ENCODE measurements around the gene RASSF8.

The RASSF8 gene

GRCh38 chr12:26062006-26062405, 103.5 kb downstream of the RASSF8 start:
- no peak for DNase-seq (ENCODE audit: low read depth)

DNA sequence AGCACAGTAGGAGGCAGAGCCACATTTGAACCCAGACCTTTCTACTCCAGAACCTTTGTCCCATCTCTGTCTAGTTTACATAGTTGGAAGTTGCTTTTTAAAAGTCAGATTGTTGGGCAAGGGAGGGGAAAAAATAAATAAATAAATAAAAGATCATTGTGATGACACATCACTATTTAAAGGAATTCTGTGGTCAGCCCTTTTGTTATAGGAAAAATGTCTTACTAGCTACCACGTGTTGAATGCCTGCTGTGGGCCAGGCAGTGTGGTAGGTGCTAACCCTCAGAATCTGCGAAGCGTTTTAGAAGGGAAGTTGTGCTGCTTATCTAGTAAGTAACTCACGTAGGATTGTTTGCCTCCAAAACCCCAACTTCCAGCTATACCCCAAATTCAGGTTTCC, 104.1 kb downstream of the RASSF8 start:
- DNase-seq (ENCODE audit: low read depth): no peak

DNA sequence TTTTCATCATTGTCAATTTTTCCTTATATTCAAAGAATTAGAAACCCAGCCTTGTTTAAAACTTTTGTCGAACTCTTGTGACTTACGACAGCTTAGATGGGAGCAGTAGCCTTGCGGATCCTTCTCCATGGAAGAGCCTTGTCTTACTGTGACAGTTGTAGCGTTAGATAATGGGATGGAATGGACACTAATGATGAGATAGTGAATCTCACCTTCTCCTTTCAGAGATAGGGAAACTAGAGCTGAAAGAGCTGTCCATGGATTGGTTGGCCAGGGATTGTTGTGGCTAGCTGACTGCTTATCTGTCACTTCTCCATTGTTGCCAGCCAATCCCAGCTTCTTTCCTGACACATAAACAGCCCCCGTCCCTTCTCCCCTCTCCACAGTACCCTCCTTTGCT, 107.0 kb downstream of the RASSF8 start:
- DNase-seq (ENCODE audit: low read depth): no peak

DNA sequence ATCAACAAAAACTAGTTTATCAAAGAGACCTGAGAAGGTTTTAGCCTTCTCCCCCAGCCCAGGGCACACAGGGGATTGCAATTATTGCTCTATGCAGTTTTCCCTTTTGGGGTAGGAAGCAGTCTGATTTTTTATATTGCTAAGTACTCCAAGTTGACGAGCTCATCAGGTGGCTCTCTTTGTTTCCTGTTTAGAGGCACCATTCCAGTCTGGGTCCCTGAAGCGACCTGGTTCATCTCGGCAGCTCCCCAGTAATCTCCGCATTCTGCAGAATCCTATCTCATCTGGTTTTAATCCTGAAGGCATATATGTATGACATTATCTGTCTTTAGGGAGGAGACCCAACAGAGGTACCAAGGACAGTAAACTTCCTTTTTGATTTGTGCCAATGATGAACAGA, 110.0 kb downstream of the RASSF8 start:
- DNase-seq (ENCODE audit: low read depth): no peak

GRCh38 chr12:26069796-26070195, 111.3 kb downstream of the RASSF8 start:
- no peak for DNase-seq (ENCODE audit: low read depth)

DNA sequence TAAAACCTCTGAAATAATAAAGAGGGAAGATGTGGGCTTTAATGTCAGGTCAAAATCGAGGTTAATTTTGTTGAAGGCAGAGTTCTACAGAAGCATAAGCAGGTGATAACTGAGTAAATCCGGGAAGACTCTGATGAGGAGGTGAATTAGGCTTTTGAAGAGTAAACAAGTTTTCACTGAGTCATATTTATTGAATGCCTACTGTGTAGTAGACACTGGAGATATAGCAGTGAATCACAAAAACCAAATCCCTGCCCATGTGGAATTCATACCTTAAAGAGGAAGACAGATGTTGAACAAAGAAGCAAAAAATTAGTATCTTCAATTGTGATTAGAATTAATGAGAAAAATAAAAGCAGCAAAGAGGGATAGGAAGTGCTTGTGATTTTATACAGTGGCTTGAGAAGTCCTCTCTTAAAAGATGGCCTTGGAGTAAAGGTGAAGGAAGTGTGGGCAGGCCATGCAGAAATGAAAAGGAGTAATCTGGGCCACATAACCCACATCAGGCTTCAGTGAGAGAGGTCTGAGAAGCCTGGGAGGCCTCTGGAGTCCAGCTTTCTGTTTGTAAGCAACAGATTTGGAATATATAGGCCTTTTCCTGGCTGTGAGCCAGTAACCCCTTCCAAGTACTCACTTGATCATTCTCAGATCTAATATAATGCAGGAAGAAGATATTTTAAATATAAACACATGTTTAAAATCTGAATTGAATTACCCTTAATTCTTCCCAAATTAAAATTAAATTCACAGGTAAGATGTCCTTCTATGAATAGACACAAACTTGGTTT, 119.6 kb downstream of the RASSF8 start:
- no peak for DNase-seq (ENCODE audit: low read depth)

GRCh38 chr12:26080911-26081310, 122.4 kb downstream of the RASSF8 start:
- DNase-seq (ENCODE audit: low read depth): no peak

DNA sequence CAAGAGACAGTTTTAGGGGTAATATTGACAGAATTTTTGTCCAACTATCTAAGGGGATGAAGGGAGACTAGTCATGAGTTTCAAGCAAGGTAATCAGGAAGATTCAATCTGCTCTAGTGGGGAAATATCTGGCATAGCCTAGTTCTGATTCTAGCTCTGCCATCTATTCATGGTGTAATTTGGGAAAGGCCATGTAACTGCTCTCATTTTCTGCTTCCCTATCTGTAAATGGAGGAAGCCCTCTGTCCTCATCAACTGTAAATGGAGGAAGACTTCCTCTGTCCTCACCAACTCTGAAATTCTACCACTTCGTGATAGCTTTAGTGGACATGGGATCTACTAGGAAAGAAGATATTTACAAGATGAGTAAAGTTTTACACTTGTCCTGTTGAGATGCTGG, 128.5 kb downstream of the RASSF8 start:
- no peak for DNase-seq (ENCODE audit: low read depth)

- no peak for DNase-seq (ENCODE audit: low read depth)
Measured at GRCh38 chr12:26088998-26089397, 130.5 kb downstream of the RASSF8 start.

- no peak for DNase-seq (ENCODE audit: low read depth)
Measured at GRCh38 chr12:26090836-26091510, 132.5 kb downstream of the RASSF8 start.

GRCh38 chr12:26091822-26092221, 133.3 kb downstream of the RASSF8 start:
- DNase-seq (ENCODE audit: low read depth): no peak

DNA sequence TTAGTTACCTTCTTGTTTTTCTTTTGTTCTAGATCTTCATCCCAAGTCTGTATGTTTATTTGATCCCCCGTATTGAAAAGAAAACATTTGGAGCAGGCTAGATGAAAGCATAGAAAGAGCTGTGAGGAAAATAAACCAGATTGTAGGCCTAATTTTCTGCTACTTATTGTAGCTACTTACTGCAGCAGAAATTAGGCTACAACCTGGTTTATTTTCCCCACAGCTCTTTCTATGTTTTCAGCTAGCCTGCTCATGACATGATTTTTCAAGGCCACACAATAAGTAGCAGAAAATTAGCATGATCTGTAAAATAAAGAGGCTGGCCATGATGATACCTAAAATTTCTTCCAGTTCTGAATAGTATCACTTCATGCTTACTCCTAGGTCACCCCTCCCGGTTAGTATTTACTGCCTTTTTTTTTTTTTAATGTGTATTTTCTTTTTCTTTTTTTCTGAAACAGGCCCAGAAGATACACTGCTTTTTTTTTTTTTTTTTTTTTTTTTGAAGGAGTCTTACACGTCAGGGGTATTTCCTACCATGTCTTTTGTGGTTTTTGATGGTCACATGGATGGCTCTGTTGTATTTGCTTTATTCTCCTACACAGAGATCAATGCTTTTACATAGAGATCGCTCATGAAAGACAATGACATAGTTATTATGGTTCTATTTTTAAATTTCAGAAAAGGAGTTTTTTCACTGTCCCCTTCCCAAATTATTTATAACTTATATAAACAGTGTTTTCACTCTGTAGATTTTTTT, 134.0 kb downstream of the RASSF8 start:
- no peak for DNase-seq (ENCODE audit: low read depth)

DNA sequence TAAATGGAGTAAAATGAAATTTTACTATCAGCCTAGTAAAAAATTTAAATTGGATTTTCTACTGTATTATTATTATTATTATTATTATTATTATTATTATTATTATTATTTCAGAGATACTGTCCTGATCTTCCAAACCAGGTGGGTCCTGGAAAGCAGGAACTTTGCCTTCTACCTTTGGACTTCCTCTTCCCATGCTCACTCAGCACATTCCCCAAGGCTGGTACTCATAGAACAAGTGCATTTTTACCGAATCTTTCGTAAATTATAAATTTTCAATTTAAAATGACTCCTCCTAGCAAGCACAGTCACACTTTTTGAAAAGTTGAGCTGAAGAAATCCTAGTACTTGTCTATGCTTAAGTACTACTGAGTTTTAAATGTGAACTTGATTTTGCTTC, 136.7 kb downstream of the RASSF8 start:
- DNase-seq (ENCODE audit: low read depth): no peak

DNA sequence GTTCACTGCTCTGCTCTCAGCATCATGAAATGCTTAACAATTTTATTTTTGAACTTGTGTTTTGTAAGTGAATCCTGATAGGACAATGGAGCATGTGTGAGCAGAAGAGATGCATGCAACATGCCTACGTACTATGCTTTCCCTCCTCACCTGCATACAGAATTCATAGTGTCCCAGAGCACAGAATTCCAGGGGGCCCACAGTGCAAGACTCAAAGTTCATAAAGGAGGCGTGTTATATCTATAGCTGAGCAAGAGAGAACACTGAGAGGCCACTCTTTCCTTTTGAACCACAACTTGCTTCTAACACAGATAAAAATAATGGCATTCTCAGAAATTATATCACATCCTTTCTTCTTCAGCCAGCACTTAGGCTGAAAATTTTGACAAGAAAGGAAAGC, 137.6 kb downstream of the RASSF8 start:
- DNase-seq (ENCODE audit: low read depth): no peak

- peak; percentile 30 for DNase-seq (ENCODE audit: low read depth)
Measured at GRCh38 chr12:26097046-26097878, 138.8 kb downstream of the RASSF8 start.

GRCh38 chr12:26100666-26101349, 142.3 kb downstream of the RASSF8 start:
- no peak for DNase-seq (ENCODE audit: low read depth)

GRCh38 chr12:26101350-26101734, 142.9 kb downstream of the RASSF8 start:
- no peak for DNase-seq (ENCODE audit: low read depth)

DNA sequence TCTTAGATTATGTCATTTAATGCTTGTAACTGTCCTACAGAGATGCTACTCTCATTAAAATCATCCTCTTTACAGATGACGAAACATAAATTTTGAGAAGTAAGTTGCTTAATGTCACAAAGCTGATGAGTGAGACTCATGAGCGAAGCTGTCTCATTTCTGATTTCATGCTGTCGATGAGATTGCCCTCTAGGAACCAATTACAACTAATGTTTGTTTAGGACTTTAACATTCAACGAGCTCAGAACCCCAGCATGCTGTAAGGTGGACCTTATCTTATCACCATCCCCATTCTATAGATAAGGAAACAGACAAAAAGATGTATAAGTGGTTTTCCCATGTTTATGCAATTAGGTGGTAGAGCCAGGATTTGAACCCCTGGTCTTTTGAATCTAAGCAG, 143.3 kb downstream of the RASSF8 start:
- DNase-seq (ENCODE audit: low read depth): no peak

GRCh38 chr12:26102953-26103352, 144.5 kb downstream of the RASSF8 start:
- DNase-seq (ENCODE audit: low read depth): no peak

DNA sequence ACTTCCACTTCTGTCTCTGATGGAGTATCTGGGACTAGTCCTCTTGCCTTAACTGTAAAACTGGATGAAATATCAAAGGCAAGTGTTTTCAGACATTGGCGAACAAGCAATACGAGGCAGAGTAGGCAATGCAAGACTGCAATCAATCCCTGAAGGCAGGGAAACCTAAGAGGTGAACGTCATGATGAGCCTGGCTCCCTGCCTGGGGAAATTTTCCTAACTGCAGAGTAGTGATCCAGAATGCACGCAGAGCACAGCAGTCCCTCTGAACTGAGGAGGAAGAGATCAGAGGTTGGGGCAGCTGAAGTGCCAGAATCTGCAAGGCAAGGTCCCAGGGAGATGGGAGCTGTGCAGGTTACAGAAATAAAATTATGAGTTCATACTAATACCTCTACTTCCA, 147.9 kb downstream of the RASSF8 start:
- no peak for DNase-seq (ENCODE audit: low read depth)

DNA sequence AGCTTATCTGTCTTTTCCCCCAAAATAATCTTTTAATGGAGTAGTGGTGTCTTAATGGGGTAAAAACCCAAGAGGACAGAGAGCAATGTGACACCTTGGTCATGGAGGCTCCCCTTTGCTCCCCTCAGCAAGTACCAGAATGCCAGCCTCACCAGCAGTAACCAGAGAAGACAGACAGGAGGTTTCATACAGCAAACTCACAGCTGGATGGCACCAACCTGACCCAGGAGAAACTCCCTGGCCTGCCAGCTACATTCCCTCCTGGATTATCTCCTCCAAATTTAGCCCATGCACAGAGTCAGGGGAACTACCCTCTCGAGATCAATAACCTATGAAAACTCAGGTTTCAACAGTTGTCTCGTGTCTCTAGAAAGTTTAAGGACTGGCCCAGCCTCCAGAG, 150.4 kb downstream of the RASSF8 start:
- DNase-seq (ENCODE audit: low read depth): no peak

Data from stimulated activated CD8-positive, alpha-beta memory T cell treated with anti-CD3 and anti-CD28 coated beads, Interleukin-7, amount 100 ng/mL, for 24 hours (primary cell).